ENCODE results near the gene RPL18. TPM values are rescaled to one million over a fixed set of nuclear protein-coding genes. Genes with fewer than 3 reads are reported as not detected.

RPL18 gene
- total and polyA plus RNA-seq, 9 of the 15 experiments (the other 6 are each of a cell fraction or from before 2014, with no cell fraction given): 312 to 2,635 (median 1,653) TPM

GRCh38 chr19:48619692-48620585, 961 bp upstream of the RPL18 start (continued):
- TF ChIP-seq NCOR1 (IDR thresholded peaks at IDR 0.05) (peak; percentile 16; the same call in 1 of the 2 replicates), ZNF57 (CRISPR knock-in tag; IDR thresholded peaks at IDR 0.05) (no peak), PRDM10 (IDR thresholded peaks at IDR 0.05; ENCODE audit: partially characterized antibody) (peak; percentile 4), THRB (CRISPR knock-in tag; conservative IDR thresholded peaks at IDR 0.05) (peak; percentile 66), NKRF (IDR thresholded peaks at IDR 0.05; ENCODE audit: borderline replicate concordance) (peak; percentile 76), PTBP1 (IDR thresholded peaks at IDR 0.05; ENCODE audit: low read depth, low read length) (peak; percentile 90; the same call in 1 of the 2 replicates), ZNF445 (CRISPR knock-in tag; IDR thresholded peaks at IDR 0.05; ENCODE audit: low read depth) (no peak), ELF2 (CRISPR knock-in tag; IDR thresholded peaks at IDR 0.05) (0 out of 2 replicates have a peak, but pooled peaks have one; percentile 26)

Measured in K562 (cell line).